HepG2 (cell line): ENCODE results near the gene SMARCC1. TPM values are rescaled to one million over a fixed set of nuclear protein-coding genes. Genes with fewer than 3 reads are reported as not detected.

Experiments used
- ARID4A ChIP-seq: sonication (generic); formaldehyde crosslinking; IDR thresholded peaks from 2 replicates; pipeline ENCODE4 v1.5.0; 2020; ENCODE audit warnings: mild to moderate bottlenecking, missing genetic modification reagents, borderline replicate concordance
- HES4 ChIP-seq: sonication (generic); formaldehyde crosslinking; IDR thresholded peaks from 2 replicates; pipeline ENCODE4 v1.9.0; 2021; ENCODE audit warnings: mild to moderate bottlenecking, missing genetic modification reagents, borderline replicate concordance
- KDM2A ChIP-seq: sonication (generic); formaldehyde crosslinking; IDR thresholded peaks from 2 replicates; pipeline ENCODE4 v1.4.0; 2020; ENCODE audit warnings: low read depth, missing genetic modification reagents, borderline replicate concordance
- KLF11 ChIP-seq: IDR thresholded peaks from 2 replicates; pipeline ENCODE4 v1.6.1; 2016; ENCODE audit warnings: missing compliant biosample characterization
- MXI1 ChIP-seq: IDR thresholded peaks from 3 replicates; pipeline ENCODE4 v1.6.1; 2012; ENCODE audit warnings: low read depth, low read length, inconsistent platforms, borderline replicate concordance
- NFRKB ChIP-seq: fragments of 450-650 bp; IDR thresholded peaks from 2 replicates; pipeline ENCODE4 v1.6.1; 2017
- TCF12 ChIP-seq, 2 experiments: fragments of 450-650 bp in 1 of 2; sonication (generic) in 1 of 2; formaldehyde crosslinking in 1 of 2; IDR thresholded peaks; 2 replicates each; pipeline versions ENCODE4 v1.6.1 to v1.8.0; 2017 to 2022; ENCODE audit warnings: antibody characterized with exemption in 1 of 2, mild to moderate bottlenecking in 1 of 2, missing genetic modification reagents in 1 of 2, moderate library complexity in 1 of 2
- TP53 ChIP-seq: sonication (generic); formaldehyde crosslinking; conservative IDR thresholded peaks from 2 replicates; pipeline ENCODE4 v1.4.0; 2020; ENCODE audit warnings: missing genetic modification reagents
- ZNF292 ChIP-seq: sonication (generic); formaldehyde crosslinking; IDR thresholded peaks from 2 replicates; pipeline ENCODE4 v1.8.1; 2022; ENCODE audit warnings: mild to moderate bottlenecking, low read depth, missing genetic modification reagents, borderline replicate concordance
- ZNF30 ChIP-seq: sonication (generic); formaldehyde crosslinking; IDR thresholded peaks from 2 replicates; pipeline ENCODE4 v1.5.0; 2020; ENCODE audit warnings: mild to moderate bottlenecking, missing genetic modification reagents
- ZSCAN12 ChIP-seq: sonication (generic); formaldehyde crosslinking; IDR thresholded peaks from 2 replicates; pipeline ENCODE4 v1.9.0; 2021; ENCODE audit warnings: mild to moderate bottlenecking, missing genetic modification reagents
- polyA plus RNA-seq, 8 experiments: library from polyadenylated mRNA; depleted of rRNA in 3 of 8; stranded (reverse) in 7 of 8; unstranded in 1 of 8; fragments of >200 nt; fragmentation: Illumina TruSeq in 4 of 8; extraction: Trizol in 4 of 8; gene quantifications; 2 replicates each; pipeline versions ENCODE4 v1.2.1 to v1.2.3, GENCODE V29; 2011 to 2016; ENCODE audit warnings: low read depth in 4 of 8, missing spikeins in 1 of 8, mixed read lengths in 1 of 8; ENCODE audit not compliant: insufficient read depth in 1 of 8
- total RNA-seq, 5 experiments: library from RNA; depleted of rRNA; stranded (reverse); fragments of >200 nt; fragmentation: Illumina TruSeq; extraction: Trizol; gene quantifications; 2 replicates each; pipeline ENCODE4 v1.2.3, GENCODE V29; 2016; ENCODE audit warnings: low read depth in 1 of 5
- TF ChIP-seq, protein P1 (sequence below): sonication (generic); formaldehyde crosslinking; IDR thresholded peaks from 2 replicates; pipeline ENCODE4 v1.4.0; 2020; ENCODE audit warnings: mild to moderate bottlenecking, missing genetic modification reagents
- TF ChIP-seq, protein P2 (sequence below): IDR thresholded peaks from 2 replicates; pipeline ENCODE4 v1.4.0; 2020; ENCODE audit warnings: mild to moderate bottlenecking, missing genetic modification reagents

The SMARCC1 gene
- total and polyA plus RNA-seq, 2 of the 13 experiments (the other 11 are each of a cell fraction or from before 2014, with no cell fraction given) = 47.9 to 58.4 TPM

GRCh38 chr3:47781685-47782445 lies at the start of gene SMARCC1 (continued):
- TF ChIP-seq TCF12 (IDR thresholded peaks at IDR 0.05) = no peak
- TF ChIP-seq TCF12 (CRISPR knock-in tag; IDR thresholded peaks at IDR 0.05) = 0 out of 2 replicates have a peak, but pooled peaks have one; percentile 40
- TF ChIP-seq, protein P1, sequence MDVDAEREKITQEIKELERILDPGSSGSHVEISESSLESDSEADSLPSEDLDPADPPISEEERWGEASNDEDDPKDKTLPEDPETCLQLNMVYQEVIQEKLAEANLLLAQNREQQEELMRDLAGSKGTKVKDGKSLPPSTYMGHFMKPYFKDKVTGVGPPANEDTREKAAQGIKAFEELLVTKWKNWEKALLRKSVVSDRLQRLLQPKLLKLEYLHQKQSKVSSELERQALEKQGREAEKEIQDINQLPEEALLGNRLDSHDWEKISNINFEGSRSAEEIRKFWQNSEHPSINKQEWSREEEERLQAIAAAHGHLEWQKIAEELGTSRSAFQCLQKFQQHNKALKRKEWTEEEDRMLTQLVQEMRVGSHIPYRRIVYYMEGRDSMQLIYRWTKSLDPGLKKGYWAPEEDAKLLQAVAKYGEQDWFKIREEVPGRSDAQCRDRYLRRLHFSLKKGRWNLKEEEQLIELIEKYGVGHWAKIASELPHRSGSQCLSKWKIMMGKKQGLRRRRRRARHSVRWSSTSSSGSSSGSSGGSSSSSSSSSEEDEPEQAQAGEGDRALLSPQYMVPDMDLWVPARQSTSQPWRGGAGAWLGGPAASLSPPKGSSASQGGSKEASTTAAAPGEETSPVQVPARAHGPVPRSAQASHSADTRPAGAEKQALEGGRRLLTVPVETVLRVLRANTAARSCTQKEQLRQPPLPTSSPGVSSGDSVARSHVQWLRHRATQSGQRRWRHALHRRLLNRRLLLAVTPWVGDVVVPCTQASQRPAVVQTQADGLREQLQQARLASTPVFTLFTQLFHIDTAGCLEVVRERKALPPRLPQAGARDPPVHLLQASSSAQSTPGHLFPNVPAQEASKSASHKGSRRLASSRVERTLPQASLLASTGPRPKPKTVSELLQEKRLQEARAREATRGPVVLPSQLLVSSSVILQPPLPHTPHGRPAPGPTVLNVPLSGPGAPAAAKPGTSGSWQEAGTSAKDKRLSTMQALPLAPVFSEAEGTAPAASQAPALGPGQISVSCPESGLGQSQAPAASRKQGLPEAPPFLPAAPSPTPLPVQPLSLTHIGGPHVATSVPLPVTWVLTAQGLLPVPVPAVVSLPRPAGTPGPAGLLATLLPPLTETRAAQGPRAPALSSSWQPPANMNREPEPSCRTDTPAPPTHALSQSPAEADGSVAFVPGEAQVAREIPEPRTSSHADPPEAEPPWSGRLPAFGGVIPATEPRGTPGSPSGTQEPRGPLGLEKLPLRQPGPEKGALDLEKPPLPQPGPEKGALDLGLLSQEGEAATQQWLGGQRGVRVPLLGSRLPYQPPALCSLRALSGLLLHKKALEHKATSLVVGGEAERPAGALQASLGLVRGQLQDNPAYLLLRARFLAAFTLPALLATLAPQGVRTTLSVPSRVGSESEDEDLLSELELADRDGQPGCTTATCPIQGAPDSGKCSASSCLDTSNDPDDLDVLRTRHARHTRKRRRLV (CRISPR knock-in tag) = peak; percentile 74; the same call in 1 of the 2 replicates
- peak; percentile 84; the same call in 1 of the 2 replicates for TF ChIP-seq ARID4A (CRISPR knock-in tag)
- TF ChIP-seq ZSCAN12 (CRISPR knock-in tag) = no peak; the same call in 1 of the 2 replicates
- TF ChIP-seq ZNF30 (CRISPR knock-in tag) = 0 out of 2 replicates have a peak, but pooled peaks have one; percentile 59
- TF ChIP-seq MXI1 = peak; percentile 82; the same call in 2 of the 3 replicates
- peak; percentile 67; the same call in 1 of the 2 replicates for TF ChIP-seq KLF11
- TF ChIP-seq, protein P2, sequence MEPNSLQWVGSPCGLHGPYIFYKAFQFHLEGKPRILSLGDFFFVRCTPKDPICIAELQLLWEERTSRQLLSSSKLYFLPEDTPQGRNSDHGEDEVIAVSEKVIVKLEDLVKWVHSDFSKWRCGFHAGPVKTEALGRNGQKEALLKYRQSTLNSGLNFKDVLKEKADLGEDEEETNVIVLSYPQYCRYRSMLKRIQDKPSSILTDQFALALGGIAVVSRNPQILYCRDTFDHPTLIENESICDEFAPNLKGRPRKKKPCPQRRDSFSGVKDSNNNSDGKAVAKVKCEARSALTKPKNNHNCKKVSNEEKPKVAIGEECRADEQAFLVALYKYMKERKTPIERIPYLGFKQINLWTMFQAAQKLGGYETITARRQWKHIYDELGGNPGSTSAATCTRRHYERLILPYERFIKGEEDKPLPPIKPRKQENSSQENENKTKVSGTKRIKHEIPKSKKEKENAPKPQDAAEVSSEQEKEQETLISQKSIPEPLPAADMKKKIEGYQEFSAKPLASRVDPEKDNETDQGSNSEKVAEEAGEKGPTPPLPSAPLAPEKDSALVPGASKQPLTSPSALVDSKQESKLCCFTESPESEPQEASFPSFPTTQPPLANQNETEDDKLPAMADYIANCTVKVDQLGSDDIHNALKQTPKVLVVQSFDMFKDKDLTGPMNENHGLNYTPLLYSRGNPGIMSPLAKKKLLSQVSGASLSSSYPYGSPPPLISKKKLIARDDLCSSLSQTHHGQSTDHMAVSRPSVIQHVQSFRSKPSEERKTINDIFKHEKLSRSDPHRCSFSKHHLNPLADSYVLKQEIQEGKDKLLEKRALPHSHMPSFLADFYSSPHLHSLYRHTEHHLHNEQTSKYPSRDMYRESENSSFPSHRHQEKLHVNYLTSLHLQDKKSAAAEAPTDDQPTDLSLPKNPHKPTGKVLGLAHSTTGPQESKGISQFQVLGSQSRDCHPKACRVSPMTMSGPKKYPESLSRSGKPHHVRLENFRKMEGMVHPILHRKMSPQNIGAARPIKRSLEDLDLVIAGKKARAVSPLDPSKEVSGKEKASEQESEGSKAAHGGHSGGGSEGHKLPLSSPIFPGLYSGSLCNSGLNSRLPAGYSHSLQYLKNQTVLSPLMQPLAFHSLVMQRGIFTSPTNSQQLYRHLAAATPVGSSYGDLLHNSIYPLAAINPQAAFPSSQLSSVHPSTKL (CRISPR knock-in tag) = peak; percentile 45
- TF ChIP-seq NFRKB = no peak
- 0 out of 2 replicates have a peak, but pooled peaks have one; percentile 61 for TF ChIP-seq TP53 (CRISPR knock-in tag)
- no peak for TF ChIP-seq HES4 (CRISPR knock-in tag)
- TF ChIP-seq ZNF292 (CRISPR knock-in tag) = 0 out of 2 replicates have a peak, but pooled peaks have one; percentile 19
- TF ChIP-seq KDM2A (CRISPR knock-in tag) = peak; percentile 83
